Activated CD8-positive, alpha-beta memory T cell treated with anti-CD3 and anti-CD28 coated beads for 4 hours (primary cell): ENCODE measurements around the gene COCH.
"Not testable (repeated sequence)": the region's sequence is repeated elsewhere in the genome, so short reads cannot be mapped to it uniquely, and the experiment has no call there.

Experiments
- DNase-seq, 2 donors: peaks; one replicate each; pipeline ENCODE4 v3.0.0-alpha.2; 2020; ENCODE audit warnings: low read depth in 2 of 2

Gene COCH

DNA sequence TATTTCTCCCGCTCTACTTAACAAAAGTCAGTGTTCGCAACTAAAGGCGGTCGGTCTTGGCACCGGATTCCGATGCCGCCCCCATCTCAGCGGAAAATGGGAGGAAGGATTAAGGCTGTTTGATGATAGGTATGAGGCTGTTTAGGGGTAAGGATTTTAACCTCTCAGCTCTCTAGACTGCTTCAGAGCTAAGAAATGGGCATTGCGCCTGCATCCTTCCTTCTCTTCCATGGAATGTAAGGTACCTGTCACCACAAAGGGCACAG lies 1.4 kb downstream of the COCH start:
- no peak for DNase-seq

DNA sequence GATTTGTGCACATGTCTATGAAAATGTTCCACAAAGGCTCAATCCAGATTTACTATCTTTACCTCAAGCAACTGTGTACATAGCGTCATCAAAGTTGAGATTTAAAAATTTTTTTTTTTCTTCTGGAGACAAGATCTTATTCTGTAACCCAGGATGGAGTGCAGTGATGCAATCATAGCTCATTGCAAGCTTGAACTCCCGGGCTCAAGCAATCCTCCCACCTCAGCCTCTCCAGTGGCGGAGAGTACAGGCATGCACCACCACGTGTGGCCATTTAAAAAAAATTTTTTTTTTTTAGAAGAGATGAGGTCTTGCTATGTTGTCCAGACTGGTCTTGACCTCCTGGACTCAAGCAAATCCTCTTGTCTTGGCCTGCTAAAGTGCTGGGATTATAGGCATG lies 2.3 kb downstream of the COCH start:
- DNase-seq, result no peak

DNA sequence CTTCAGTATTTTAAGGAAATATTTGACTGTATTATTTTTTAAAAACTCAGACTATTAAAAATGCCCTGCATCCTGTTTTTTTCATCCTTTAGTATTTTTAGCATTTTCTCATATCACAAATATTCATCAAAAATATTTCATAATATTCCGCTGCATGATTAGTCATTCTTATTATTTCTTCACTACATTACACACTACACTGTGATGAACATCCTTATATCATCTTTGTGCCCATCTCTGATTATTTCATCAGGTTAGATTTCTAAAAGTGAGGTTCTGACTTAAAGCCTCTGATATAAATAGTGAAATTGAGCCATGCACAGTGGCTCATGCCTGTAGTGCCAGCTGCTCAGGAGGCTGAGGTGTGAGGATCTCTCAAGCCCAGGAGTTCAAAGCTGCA lies 8.1 kb downstream of the COCH start:
- DNase-seq, result no peak

DNA sequence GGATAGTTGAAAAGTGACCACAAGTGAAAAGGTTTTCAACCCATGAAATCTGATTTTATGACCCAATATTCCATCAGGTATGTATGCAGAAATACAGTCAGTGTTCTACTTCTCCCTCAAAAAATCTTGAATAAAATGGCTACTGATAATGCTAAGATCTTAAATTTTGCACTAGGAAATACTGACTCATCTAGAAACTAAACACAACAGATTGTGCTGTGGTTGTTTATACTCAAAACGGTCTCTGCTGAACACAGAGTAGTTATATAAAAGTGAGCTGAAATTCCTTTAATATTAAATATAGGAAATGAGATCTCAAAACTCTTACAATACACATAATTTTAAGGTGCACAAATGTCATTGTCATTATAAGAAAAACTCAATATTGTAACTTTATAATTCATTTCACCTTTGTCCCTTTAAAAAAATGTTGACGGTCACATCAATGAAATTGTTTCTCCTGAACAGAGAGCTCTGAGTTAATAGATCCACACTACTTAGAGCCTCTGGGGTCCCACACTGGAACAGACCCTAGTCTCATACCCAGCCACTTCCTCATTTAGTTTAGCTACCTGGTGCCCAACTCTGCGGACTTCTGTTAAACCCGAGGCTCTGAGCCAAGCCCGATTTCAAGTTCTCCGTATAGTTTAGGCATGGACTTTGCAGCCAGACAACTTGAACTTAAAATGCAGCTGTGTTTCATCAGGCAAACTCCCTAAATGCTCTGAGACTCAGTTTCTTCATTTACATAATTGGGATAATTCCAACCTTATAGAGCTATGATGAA lies 9.3 kb downstream of the COCH start:
- DNase-seq, result no peak

DNA sequence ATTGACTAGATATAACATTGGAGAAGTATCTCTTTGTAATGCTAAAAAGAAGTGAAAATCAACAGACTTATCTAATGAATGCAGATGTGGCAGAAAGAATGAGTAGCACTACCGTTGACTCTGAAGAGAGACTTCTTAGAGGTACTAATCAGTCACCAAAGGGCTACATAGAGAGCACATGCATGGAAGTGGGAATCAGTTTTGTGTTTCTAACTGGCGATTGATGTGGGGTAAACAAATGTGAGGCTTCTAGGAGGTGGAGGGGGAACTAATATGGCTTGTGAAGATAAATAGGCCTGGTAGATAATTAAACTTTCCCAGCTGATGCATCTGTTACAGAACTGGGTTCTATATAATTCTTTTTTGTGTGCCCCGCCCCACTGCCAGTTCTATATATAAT lies 10.5 kb downstream of the COCH start:
- DNase-seq, result no peak

DNA sequence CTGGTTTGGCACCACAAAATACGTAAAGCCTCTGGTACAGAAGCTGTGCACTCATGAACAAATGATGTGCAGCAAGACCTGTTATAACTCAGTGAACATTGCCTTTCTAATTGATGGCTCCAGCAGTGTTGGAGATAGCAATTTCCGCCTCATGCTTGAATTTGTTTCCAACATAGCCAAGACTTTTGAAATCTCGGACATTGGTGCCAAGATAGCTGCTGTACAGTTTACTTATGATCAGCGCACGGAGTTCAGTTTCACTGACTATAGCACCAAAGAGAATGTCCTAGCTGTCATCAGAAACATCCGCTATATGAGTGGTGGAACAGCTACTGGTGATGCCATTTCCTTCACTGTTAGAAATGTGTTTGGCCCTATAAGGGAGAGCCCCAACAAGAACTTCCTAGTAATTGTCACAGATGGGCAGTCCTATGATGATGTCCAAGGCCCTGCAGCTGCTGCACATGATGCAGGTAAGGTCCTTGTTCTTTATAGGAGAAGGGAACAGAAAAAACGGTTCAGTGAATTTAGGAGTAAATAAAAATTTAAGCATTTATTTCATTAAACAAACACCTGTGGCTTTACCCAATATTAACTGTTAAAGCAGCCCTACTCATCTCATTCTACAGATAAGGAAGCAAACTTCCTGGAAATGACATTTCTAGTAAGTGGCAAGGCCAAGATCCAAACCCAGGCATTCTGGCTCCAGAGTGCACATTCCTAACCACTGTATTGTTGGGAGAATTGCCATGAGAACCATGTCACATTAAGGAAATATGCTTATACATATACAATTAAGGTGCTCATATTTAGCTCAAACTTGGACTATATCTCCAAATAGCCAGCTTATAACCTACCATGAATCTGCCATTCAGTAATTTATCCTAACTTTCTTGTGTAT lies 11.7 kb downstream of the COCH start:
- DNase-seq, result no peak

DNA sequence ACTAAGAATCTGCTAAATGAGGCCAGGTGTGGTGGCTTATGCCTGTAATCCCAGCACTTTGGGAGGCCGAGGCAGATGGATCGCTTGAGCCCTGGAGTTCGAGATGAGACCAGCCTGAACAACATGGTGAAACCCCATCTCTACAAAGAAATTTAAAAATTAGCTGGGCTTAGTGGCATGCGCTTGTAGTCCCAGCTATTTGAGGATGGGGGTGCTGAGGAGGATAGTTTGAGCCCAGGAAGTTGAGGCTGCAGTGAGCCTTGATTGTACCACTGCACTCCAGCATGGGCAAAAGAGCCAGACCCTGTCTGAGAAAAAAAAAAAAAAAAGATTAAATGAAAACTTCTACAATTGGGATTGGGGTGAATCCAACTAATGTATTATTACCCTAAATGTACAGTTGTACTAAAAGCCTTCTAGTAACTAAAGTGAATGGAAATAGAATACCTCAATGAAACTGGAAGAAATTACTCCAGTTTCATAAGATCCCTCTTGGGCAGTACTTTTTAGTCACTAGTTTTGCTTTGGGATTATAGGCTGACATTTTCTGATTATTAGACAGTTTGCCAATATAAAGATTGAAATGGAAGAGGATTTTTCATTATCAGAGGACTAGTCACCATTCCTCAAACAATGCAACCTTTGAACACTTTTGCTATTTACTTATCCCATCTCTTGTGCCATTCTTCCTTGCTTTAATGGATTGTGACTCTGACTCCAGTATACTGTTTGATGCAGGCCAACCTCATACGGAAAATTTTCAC lies 14.3 kb downstream of the COCH start:
- DNase-seq, result no peak

DNA sequence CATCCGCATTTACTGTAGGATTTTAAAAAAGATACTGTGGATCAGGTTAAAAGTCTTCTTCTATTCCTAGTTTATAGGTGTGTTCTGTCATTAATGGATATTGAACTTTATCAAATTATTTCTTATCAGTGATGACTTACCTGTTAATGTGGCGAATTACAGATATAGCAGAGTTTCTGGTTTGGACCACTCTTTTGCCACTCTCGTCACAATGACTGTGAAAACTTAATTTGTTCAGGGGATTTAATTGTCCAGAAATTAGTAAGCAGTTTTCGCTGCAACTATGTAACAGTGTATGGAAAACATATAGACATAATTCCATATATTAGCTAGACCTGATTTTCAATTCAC lies 14.9 kb downstream of the COCH start:
- DNase-seq, result no peak

DNA sequence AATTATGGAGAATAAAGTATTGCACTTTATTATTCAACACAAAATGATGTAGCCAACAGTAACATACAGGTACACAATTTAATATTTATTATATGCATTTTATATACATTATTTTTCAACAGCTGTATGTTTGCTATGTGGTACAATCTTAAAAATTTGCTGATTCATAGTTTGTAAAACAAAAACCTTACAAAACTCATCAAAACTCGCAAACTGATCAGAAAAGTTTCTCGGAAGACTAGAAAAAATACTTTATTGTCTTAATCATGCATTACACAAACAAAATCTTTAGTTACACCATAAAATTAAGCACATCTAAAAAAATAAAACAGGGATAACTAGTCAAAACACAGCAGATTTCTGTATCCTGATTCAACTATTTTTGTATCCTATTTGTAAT lies 19.5 kb downstream of the COCH start:
- no peak for DNase-seq

DNA sequence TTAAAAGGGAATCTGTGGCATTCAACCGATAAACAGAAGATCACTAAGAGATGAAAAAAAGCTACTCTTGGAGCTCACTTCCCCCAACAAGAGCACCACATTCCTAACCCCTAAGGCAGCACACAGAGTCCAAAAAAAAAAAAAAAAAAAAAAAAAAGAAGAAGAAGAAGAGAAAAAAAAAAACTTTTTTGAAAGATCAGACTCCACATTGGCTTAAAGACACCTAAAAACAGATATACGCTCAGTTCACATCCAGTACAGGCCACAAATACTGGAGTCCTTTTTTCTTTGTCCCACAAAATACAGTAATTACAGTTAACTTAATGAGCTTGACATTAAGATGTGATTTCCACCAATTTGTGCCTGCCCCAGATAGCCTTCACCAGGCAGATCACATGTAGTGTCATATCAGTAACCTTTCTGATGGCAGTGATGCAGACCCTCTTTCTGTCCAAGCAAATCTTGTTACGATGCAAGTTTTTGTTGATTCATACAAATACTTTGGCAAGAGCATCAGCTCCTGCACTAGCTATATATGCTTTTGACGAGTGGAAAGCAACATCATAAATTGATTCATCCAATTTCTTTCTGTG lies 20.7 kb downstream of the COCH start:
- DNase-seq, result no peak

DNA sequence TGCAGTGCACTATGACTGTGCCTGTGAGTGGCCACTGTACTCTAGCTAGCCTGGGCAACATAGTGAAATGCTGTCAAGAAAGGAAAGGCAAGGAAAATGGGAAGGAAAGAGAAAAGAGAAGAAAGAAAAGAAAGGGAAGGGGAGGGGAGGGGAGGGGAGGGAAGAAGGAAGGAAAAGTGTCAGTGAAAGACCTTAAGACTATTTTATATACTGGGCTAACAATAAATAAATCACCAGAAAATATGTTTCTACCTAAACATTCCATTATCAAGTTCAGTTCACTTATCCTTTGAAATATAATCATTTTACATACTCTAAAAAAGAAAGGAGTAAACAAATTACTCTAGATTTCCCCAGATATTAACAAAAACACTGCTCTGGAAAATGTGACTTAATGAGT lies 22.1 kb downstream of the COCH start:
- no peak for DNase-seq

DNA sequence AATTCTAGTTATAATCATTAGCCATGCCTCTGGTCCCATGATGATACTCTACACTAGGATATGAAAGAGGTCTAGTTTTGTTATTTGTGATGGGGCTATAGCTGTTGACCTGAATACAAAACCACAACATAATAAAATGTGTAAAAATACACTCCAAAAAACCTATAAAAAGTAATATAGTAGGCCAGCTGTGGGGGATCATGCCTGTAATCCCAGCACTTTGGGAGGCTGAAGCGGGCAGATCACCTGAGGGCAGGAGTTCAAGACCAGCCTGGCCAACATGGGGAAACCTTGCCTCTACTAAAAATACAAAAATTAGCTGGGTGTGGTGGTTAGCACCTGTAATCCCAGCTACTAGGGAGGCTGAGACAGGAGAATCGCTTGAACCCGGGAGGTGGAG lies 22.8 kb downstream of the COCH start:
- not testable (repeated sequence) for DNase-seq

DNA sequence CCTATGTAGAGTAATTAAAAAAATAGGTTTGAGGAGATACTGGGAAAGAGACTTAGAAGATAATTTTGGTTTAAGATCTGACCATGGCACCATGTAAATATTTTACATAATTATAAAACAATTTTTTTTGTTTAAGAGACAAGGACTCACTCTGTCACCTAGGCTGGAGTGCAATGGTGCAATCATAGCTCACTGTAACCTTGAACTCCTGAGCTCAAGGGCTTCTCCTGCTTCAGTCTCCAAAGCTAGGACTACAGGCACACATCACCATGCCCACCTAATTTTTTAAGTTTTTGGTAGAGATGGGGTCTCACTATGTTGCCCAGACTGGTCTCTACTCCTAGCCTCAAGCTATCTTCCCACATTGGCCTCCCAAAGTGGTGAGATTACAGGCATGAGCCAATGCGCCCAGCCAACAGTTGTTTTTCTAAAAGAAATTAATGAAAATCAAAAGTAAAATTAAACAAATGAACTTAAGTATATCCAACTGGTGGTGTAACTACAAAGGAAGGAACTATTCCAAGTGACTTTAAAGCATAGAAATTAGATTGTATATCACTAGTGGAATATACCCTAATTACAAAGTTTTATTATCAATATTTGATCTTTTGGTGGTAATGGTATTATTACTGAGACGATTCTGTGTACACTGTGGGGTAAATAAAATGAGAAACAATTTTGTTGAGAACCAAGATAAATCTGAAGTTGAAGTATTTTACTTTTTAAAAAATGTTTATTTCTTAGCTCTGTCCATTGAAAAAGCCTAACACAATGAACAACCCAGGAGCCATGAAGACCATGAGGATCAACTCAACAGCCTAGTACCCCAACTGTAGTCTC lies 29.1 kb downstream of the COCH start:
- DNase-seq, result no peak

DNA sequence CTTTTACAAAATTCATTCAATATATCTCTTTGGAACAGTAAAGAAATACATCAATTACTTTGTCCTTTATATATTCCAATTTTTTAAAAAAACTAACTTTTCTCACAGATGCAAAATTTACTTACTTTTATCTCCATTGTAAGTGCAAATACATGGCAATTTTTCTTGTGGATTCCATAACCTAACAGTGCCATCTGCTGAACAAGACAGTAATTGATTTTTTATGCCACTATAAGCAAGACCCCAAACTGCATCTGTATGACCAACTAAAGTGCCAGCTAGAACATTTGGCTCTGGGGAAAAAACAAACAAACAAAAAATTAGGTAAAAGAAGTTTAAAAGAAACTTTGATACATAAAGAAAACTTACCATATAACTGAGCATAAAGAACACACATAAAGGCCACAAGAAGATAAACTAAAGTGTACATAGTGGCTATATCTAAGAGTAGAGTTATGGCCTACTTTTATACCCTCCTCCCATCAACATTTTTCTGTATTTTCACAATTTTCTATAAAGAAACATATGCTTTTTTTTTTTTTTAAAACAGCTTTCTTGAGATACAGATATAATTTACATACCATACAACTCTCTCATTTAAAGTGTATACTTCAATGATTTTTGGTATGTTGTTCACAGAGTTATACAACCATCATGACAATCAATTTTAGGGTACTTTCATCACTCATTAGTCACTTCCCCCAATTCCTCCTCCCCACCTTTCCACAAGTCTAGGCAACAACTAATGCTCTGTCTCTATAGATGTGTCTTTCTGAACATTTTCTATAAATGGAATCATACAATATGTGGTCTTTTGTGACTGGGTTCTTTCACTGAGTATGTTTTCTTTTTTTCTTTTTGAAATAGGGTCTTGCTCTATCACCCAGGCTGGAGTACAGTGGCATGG lies 32.6 kb downstream of the COCH start:
- DNase-seq, result no peak

DNA sequence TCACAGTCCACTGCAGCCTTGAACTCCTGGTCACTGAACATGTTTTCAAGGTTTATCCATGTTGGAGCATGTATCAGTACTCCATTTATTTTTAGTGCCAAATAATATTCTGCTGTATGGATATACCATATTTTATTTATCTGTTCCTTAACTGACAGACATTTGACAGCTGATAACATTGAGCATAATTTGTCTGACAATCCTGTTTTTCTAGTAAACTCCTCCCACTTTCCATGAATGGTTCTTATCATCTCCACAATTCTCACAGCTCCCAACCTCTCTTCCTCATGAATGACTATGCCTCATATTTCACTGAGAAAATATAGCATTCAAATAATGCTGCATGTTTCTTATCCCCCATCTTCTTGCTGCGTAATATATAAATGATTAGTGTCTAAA lies 33.3 kb downstream of the COCH start:
- DNase-seq, result no peak

DNA sequence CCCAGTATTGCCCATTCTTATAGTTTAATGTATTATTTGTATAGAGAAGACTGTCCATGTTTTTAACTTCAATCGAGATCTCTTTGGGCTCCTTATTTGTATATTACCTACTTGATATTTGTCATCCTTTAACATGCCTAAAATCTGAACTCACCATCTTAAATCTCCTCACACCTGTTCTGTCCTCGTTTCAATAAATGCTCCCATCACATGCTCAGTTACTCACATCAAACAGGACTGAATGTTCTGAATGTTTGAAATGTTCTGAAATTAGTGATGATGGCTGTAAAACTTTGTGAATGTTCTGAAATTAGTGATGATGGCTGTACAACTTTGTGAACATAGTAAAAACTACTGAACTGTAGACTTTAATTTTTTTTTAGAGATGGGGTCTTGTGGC lies 34.5 kb downstream of the COCH start:
- no peak for DNase-seq

DNA sequence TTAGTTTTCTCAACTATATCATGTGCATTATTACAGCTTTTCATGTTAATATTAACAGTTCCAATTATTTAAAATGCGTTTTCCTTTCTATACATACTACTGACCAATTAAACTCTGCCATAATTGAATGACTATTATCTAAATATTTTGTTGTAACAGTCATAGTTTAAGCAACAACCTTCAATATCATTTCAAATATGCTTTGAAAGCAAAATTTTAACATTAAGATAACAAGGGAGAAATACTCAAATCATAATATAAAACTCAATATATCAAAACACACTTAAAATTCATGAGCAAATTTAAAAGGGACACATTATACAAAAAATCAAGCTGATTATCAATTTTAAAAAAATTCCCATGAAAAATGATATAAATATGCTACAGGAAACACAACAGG lies 40.5 kb downstream of the COCH start:
- no peak for DNase-seq

DNA sequence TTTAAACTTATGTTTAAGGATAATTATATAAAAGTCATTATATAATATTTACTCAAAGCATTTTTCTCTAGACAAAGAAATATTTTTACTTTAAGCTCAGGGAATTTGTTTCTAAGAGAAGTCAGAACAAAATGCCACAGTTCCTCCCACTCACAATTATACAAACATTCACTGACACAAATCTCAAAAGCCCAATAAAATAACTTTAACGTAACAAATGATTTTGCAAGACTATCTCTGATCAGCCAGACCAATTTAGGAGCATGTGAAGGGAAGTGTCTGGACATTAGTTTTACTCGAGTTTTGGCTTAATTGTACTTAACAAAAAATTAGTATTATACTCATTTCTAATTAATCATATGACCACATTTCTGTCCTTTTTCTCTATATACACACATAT lies 41.2 kb downstream of the COCH start:
- DNase-seq, result no peak

DNA sequence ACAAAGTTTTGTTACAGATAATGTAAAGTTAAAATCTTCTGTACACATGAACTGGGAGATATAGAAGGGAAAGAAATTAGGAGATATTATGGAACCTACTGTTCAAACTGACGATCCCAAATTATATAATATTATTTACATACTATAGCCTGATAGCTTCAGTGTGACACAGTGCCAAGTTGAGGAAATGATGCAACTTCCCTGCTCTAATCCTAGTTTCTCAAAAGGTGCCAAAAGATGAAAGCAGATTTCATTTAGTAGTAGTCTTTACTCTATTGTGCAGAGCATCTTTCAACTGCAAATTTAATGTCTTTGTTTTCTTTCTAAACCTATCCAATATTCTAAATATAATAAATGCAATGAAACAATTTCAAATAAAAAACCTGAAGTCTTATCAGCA lies 46.9 kb downstream of the COCH start:
- DNase-seq, result no peak

DNA sequence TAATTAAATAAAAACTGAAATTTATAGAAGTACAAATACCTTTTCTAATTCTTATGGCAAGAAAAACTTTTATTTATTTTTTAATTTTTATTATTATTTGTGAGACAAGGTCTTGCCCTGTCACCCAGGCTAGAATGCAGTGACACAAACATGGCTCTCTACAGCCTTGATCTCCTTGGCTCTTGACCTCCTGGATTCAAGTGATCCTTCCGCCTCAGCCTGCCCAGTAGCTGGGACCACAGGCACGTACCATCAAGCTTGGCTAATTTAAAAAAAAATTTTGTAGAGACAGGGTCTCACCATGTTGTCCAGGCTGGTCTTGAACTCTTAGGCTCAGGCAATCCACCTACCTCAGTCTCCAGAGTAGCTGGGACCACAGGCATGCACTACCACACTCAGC lies 47.4 kb downstream of the COCH start:
- no peak for DNase-seq

DNA sequence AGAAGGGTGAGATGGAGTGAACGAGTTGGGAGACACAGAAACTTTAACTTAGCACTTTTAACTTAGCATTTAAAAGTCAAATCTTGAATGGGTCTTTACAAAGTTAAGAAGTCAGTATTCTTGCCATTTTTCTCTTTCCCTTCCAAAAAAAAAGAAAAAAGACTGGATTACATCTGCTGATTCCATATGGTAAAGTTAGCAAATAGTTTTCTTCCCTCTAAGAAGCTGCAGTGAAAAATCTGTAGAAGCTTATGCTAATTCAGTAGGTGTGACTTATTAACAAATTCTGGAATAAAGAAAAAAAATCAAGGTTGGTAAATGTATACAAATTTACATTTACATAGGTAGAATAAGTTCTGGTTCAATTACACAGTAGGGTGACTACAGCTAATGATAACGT lies 50.9 kb downstream of the COCH start:
- DNase-seq, result no peak
